NCI-H2081 (cell line): ENCODE data around the gene AASDHPPT.

Source experiments
- DNase-seq, 2 experiments: peaks; one replicate each; lab custom pipeline; 2025; lab: John Stamatoyannopoulos, UW

Gene AASDHPPT

DNA sequence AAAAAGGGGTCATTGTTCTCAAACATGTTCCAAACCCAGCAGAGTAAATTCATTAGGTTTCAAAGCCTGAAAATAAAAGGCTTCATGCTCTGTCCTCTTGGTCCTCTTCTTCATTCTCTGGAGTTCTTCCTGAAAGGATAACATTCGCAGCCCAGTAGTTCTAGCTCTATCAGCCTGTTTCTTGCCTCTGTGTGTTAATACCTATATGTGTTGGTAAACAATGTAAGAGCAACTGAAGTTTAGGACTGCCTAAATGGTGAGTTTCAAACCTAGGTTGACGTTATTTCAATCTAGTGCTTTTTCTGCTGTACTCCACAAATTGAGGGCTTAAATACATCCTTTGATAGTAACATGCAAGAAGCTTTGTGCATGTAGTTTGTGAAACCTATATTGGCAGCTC, 9.4 kb downstream of the AASDHPPT start:
- DNase-seq, result no peak

DNA sequence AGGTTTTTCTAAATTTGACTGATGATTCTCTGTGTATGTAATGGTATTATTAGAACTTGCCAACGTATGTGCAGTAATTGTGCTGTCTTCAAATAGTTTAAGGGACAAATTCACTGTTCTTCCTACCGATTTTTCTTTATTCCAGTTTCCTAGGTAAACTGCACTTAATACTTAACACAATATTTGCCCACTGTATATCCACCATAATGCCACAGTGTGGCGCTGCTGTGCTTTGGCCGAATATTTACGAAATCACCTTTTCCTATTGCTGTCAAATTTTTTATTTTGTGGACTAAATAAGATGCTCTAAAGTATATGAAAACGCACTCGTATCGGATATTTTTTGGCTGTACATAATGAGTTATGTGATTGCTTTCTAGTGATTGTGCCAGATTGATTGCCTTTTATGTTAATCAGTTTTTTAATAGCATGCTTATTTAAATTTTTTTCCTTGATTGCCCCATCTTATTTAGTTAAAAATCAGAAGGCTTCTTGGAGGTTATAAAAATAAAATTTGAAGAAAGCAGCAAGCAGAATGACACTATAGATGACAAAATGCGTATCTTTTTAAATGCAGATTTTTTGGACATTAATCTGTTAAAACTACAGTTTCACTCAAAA, 10.5 kb downstream of the AASDHPPT start:
- peak; percentile 43 to 58 for DNase-seq

DNA sequence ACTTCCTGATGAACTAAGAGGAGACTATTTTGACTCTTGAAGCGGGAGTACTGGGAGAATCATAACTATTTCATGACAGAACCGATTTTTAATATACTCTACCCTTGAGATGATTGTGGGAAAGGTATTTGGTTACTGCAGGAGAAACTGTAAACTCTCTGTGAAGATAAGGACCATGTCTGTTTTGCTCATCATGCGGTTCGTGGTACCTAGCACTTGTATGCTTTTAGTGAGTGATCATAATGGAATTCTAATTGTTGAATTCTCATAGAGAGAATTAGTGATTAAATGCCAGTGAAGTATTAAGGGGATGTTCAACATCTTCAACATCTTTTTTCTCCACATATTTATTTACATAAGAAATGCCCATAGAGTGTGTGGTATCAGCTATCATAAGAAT, 11.4 kb downstream of the AASDHPPT start:
- no peak for DNase-seq

GRCh38 chr11:106091480-106092123, 14.1 kb downstream of the AASDHPPT start:
- no peak for DNase-seq

GRCh38 chr11:106092446-106092845, 15.0 kb downstream of the AASDHPPT start:
- no peak for DNase-seq

GRCh38 chr11:106098893-106099553, 21.6 kb downstream of the AASDHPPT start:
- no peak for DNase-seq

DNA sequence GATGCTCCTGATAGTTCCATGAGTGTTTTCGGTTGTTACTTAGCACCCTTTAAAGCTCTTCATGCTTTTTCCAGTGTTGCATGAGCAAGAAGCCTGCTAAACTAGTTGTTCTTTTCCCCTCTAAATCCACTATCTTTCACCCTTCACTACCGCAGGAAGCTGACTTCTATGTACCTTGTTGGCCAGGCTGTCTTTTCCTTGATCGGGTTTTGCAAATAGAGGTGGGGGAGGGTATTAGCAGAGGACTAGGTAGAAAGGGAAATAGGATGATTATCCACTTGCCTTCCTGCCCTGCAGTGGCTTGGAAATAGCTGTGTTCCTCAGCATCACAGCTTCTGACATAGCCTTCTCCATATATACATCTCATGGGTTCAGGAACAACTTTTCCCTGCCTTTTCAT, 23.9 kb downstream of the AASDHPPT start:
- DNase-seq, result no peak

DNA sequence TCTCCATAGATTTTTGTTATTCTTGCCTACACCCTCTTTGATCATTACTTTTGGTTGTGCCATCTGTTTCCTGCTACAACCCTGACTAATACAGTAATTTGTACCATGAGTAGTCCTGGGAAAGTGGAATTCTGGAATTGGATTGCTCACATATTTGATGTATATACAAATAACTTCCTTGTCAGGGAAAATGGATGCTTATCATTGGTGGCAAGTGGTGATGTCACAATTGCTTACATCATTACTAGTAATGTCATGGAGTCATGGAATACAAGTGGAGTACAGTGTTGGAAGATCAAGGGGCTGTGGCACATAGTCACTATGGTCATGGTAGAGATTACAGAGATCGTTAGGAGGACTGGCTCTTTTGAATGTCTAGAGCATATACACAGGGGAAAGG, 24.4 kb downstream of the AASDHPPT start:
- no peak for DNase-seq

GRCh38 chr11:106105986-106106385, 28.5 kb downstream of the AASDHPPT start:
- DNase-seq, result no peak

DNA sequence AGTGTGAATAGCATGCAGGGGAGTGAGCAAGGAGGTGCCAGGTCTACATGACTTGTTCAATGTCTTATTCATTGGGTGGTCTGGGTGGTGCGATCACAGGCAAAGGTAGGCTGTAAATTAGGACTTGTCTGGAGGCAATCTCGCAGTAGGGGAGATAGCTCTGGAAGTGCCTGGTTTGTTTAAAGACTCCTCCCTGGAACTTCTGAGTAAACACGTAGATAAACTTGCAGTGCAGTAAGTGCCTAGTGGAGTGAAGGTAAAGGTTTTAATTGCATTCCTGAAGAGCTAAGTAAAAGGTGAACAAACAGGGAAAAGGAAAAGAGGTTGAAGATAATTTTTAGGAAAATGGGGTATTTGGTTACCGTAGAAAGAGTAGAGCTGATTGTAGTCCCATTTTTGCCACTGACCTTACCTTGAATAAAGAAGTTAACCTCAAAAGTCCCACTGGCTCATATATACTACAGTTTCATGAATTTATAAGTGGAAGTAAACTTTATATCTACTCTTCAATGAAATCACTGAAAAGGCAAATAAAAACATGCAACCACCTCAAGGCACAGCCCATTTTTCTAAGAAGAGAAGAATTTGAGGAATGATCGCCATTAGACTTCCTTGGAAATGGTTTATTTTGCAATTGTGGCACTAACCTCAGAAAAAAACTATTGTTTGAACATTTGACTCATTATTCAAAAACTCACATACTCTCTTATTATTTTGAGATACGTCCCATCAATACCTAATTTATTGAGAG, 44.3 kb downstream of the AASDHPPT start:
- no peak for DNase-seq

DNA sequence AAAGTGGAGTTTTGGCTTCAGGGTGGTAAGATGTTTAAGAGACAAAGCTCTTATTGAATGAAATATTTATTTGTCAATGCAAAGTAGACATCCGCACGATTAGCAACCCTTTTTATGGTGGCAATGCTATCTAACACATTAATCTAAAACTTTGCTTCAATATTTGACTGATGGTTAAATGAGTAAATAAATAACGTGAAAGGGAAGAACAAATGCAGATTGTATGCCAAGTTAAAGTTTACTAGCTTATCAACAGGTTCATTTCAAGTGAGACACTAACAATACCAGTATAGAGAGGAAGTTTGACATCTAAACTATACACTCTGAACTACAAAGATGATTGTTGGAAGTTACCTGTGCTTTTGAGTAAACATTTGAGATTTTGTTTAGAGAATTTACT, 50.1 kb downstream of the AASDHPPT start:
- no peak for DNase-seq

DNA sequence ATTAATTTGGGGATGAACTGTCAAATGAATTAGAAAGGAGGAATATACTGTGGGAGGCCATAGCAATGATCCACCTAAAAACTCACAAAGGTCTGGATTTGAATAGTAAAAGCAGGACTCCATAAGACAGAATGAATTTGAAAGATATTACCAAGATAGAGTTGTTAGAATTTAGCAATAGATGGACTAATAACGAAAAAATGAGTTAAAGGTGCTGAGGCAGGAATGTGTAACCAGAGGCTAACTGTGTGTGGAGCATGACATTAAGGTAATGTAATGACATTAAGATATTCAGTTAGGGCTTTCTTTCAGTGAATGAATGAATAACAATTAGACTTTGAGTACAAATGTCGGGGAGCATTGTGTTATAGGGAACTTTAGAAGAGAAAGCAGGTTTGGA, 51.3 kb downstream of the AASDHPPT start:
- no peak for DNase-seq

- no peak for DNase-seq
Measured at GRCh38 chr11:106131998-106132397, 54.5 kb downstream of the AASDHPPT start.

- no peak for DNase-seq
Measured at GRCh38 chr11:106132582-106133354, 55.3 kb downstream of the AASDHPPT start.

DNA sequence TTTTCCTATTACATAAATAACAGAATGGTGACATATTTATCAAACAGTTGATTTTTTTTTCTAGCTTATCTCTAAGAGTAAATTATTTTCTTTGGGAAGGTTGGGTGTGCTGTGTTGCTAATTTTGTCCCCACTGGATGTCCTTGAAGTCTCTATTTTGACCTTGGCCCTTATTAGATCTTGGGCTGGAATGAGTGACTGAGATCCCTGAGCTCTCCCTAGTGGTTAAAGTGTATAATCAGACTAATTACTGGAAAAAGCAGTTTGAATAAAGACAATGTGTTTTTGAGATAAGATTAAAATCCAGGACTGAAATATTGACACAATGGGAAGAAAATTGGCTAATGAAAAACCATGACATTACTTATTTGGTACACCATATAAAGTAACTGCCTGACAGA, 56.1 kb downstream of the AASDHPPT start:
- no peak for DNase-seq

GRCh38 chr11:106137061-106137460, 59.6 kb downstream of the AASDHPPT start:
- no peak for DNase-seq

- DNase-seq, result no peak
Measured at GRCh38 chr11:106137758-106138157, 60.3 kb downstream of the AASDHPPT start.
